ENCODE data around the gene MSANTD4.
A peak's percentile ranks its signal among the peaks of the same experiment; 100 is the strongest.
"Not testable (repeated sequence)": the region's sequence is repeated elsewhere in the genome, so short reads cannot be mapped to it uniquely, and the experiment has no call there.

The MSANTD4 gene

DNA sequence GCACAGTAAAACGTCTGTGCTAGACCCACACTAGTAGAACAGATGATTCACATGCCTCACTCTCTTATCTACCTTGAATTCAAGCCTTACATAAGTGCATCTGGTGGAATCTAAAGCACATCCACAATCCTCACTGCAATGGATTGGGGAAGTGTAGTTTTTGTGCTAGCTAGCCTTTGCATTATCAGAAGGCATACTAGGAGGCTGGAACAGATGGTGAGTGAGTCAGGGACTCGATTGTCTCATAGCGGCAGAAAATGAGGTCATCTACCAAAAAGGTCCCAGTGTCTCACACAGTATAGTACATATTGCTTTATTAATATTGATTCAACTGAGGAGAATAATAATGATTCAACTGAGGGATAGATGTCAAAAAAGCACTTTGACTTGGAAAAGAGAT, 9.3 kb downstream of the MSANTD4 start:
- peak in 1 of 2 donors; percentile 30 for DNase-seq

DNA sequence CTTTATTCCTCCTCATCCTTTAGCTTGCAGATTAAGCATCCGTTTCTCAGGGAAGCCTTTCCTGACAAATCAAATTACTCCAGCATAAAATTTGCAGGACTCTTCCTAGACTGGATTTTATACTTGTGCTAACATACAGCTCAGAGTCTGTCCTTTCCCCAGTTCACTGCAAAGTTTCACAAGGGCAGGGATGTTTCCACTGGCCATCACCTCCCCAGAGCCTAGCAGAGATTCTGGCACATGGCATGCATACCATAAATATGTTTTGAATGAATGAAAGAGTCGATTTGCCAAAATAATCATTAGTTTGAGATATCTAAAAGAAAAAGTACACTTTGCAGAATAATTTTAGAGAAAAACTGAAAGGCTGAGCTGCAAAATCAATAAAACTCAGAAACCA, 10.6 kb downstream of the MSANTD4 start:
- DNase-seq = no peak

DNA sequence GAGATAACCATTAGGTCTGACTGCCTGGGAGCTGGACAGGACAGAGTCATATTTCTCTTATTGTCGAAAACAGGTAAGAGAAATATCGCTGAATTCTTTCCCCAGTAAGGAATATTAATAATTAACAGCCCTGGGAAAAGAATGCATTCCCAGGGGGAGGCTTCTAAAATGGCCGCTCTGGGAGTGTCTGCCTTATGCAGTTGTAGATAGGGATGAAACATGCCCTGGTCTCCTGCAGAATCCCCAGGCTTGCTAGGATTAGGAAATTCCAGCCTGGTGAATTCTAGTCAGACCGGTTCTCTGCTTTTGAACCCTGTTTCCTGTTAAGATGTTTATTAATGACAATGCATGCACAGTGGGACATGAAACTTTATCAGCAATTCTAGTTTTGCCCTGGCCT, 18.9 kb downstream of the MSANTD4 start:
- DNase-seq = not testable (repeated sequence)

DNA sequence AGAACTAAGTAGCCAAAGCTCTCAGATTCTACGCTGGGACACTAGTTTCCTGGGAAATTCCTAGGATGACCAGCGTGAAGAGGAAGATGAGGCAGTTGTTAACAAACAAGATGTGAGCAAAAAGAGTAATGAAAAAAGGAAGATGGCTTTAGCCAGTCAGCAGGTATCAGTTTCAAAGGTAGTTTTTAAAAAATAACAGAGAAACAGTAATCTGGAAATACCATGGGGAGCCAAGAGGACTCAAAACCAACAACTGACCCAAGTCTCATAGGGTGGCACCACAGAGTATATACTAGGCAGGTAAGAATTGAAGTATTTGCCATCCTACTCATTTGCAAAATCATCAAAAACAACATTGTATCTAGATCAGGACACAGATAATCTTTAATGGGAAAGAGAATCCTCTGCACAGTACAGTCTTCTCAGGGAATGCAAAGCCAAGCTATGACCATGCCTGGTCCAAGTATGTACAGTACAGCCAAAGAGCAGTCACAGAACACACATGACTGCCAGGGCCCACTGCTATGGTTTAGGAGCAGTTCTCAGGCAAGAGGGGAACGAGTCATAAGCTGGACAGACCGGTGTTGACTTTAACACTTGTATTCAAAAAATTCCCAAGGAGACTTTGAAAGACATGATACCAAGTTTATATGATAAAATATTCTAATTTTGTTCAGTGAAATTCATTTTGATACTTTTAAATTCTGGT, 20.6 kb downstream of the MSANTD4 start:
- no peak for DNase-seq

DNA sequence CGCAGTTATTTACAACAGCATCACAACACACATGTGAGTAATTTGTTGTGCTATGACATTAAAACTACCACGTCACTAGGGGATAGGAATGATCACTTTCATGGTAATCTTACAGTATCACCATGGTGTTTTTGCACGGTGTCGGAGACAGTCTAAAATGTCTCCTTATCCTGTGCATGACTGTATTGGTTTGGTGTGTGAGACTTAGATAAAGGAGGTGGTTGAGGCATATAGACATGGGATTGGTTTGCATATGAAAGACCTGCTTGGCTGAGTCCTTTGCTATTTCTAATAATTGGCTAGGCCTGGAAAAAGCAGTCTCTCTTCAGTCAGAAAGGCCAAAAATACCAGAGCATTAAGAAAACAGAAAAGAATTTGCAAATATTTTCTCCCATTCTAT, 30.2 kb downstream of the MSANTD4 start:
- DNase-seq = no peak

DNA sequence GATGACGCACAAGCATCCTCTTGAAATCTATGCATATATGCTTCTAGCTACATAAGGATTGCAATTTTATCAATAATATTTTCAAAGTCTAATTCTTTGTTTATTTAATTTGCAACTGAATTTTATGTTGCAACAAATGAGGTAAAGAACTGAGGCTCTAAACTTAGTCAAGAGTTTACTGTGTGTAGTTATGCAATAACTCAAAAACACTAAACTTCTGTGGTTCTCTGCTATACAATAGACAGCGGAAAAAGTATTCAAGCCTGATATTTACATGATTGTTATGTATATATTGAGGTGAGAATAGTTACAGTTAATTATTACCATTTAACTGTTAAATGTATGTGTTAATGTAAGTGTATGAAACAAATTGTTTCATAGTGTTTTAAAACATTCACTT, 32.9 kb downstream of the MSANTD4 start:
- DNase-seq = no peak

DNA sequence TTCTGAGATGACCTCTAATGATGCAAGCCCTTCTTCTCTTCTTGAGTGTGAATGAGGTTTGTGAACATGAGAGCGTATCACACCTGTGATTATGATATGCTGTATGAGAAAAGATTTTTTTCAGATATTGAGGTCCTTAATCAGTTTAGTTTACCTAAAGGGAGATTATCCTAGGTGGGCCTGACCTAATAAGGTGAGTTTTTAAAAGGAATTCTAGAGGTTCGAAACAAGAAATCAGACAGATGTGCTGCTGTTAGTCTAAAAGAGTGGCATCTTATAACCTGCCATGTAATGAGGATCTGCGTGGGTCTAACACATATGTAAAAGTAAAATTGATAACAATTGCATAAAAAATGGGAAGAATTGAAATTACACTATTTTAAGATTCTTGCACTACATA, 33.8 kb downstream of the MSANTD4 start:
- DNase-seq = no peak

DNA sequence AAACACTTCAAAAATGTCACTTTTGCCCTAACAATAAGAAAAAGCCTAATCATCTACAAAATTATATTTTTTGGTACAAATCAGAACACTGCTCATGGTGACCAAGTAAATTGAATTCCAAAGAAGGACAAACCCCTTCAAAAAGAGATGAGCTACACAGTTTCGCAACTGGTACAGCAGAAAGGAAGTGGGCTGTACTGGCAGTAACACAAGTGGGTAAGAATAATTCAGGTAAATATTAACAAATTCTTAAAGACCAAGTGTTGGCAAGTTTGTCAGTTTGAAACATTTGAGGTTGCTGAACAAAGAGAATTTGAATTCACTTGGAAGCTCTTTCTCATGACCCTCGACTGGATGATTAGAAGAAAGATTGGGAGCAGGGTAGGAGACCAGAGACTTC, 35.5 kb downstream of the MSANTD4 start:
- no peak for DNase-seq

DNA sequence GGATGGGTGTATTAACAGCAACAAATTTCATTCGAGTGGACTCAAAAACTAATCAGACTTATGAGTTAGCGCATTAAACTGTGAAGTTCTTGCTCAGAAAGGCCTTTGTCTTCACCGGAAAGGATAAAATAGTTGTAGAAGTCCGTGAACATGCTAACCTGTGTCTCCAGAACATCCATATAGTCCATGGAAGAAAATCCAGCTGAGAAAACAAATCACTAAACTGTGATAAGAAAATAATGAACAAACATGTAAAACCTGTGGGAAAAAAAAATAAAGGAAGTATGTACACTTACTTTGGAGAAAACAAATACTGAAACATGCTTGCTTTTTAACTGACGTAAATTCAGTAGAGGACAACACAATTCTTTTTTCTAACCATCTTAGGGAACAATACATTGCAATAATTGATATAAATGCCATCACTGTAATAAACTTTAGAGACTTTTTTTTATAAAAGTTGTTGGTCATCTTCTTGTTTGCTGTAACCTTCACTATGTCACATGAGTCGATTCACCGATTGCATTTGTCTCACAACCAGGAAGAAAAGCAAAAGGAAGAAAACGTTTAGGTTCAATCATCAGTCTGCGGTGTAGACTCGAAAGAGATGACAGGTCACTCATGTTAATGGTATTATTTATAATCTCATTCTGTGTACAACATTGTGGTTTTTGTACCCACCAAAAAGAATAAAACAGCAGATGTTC, 41.9 kb downstream of the MSANTD4 start:
- no peak for DNase-seq

DNA sequence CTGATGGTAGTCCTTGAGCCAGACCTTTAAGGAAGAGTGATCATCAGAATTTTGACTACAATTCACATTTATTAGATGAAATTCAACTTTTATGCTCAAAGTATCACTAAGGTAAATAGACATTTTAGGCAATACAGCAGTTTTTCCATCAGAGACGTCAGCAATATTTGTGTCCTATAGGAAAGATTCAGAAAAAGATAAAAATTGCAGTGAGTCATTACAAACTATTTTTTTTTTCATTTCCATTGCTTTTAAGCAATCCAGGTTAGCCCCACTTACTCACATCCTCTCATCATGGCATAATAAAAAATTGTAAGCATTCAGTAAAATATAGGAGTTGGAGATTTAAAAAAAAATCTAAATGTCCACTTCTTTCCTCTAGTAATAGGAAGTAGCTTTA, 46.9 kb downstream of the MSANTD4 start:
- no peak for DNase-seq

DNA sequence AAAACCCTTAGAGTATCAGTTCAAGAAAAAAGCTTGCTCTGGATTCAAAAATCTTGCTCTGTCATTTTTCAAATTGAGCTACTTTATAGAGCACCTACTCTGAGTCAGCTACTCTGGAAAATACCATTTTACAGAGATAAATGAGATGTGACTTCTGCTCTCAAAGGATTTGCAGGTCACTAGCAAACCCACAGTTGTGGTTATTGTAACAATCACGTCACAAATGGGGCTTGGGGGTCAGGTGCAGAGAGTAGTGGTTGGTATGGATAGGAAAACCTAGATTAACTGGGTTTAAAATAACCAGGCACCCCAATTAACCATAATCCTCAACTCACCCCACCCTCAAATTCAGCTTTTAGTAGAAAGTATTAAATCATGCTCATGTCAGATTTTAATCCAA, 52.3 kb downstream of the MSANTD4 start:
- no peak for DNase-seq

DNA sequence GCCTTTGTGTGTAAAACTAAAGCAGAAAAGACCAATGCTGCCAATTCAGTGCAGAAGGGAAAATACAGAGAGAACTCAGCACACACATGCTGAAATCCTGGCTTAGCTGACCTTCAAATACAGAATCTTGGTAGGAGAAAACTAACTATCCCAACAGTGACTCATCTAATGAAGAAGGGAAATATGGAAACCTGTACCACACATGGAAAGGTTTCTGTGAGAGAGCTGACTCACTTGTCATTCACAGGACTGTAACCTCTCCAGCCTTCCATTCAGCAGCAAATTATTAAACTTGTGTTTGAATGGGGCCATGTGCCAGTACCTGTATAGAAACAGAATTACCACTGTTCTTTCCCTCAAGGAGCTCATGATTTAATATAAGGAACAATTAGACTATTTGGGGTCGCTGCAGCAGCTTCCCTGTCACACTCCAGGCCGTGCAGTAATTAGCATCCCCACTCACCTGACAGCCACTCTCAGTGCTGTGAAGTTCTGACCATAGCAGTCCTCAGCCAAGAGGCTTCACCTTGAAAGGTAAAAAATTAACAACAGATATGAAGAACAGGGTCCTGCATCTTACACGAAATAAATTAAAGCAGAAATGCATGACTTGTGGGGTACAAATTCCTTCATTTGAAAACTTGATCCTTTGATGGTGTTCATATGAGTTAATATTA, 53.9 kb downstream of the MSANTD4 start:
- no peak for DNase-seq

DNA sequence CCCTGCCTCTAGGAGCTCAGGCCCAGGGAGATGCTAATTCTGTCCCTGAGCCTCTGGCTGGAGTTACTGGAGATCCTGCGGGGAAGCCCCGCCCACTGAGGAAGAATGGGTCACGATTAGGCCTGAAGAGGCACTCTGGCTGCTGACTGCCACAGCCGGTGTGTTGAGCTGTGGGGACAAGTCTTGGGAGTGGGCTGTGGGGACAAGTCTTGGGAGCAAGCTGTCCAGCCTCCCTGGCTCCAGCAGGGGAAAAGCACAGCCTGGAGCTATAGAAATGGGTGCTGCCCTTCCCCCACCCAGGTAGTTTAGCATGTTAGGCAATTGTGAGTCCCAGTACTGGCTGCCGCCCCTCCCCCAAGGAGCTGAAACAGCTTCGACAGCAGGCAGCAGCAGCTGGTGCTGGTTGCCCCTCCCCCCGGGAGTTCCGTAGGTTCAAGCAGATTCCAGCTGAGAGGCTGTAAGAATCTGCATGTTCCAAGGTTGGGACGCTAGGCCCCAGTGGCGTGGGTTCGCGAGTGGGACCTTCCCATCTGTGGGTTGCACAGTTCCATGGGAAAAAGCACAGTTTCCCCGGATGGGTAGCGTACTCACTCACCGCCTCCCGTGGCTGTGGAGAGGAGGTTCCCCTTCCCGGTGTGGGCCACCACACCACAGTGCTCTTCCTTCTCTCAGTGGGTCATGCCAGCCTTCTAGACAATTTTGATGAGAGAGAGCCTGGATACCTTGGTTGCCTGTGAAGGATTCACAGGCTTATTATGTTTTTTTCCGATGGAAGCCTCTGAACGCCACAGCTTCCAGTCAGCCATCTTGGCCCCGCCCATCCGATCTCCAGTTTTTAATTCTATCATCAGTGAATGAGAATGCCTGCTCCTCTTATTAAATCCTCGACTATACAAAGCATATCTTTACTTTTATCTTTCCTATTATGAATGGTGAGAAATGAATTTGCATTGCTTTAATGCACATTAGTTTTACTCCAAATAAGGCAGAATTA, 61.5 kb downstream of the MSANTD4 start:
- DNase-seq = no peak

Data from hippocampal formation (tissue), 2 donors.